ENCODE measurements around the gene AKAP6. TPM values are rescaled to one million over a fixed set of nuclear protein-coding genes. Genes with fewer than 3 reads are reported as not detected.

Gene AKAP6
- total RNA-seq, 1 experiment from 2014 or later = 1.1 TPM

DNA sequence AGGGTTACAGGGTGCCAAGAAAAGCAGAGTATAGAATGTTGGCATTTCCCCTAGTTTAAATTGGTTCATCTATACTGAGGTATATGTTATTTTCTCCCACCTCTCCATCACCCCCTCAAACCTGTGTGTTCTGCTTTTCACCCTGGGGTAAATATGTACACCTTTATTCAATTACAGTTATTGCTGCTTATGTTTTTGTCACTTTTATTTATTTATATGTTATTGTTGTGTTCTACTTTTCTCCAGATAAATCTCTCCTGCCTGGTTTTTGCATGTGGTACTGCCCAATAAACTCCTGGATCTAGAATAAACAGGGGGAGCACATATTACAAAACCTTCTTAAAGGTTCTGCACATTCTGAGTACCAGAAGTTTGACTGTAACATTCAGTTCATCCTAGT lies 487.5 kb downstream of the AKAP6 start:
- Histone ChIP-seq H3K14ac (ENCODE audit: insufficient read depth, low read length) (no peak overlapping the region), H3K79me2 (ENCODE audit: insufficient read depth, low read length) (no peaks in the 10 kb centered on the region), H3K9ac (ENCODE audit: extremely low read depth, insufficient read length, low read length) (no peak overlapping the region), H2BK5ac (ENCODE audit: insufficient read length, low read length) (no peak overlapping the region), H3K23me2 (ENCODE audit: insufficient read length, low read depth, low read length, poor library complexity, severe bottlenecking) (no peaks in the 10 kb centered on the region), H3K23ac (ENCODE audit: insufficient read length, low read depth, low read length) (no peak overlapping the region), H4K5ac (ENCODE audit: insufficient read length, low read depth, low read length) (no peak overlapping the region), H3K9me3 (ENCODE audit: control insufficient read depth, low read depth, low read length) (no peaks in the 10 kb centered on the region), H4K8ac (replicated peaks; ENCODE audit: insufficient read length, low read depth, low read length) (no peak overlapping the region), H3T11ph (ENCODE audit: low read length) (no peak overlapping the region), H2BK12ac (ENCODE audit: insufficient read length, low read depth, low read length) (no peak overlapping the region), H2AK5ac (ENCODE audit: insufficient read length, low read length) (no peak overlapping the region), H3K4ac (ENCODE audit: low read depth, low read length) (no peak overlapping the region), H2AFZ (ENCODE audit: low read length) (no peak overlapping the region), H3K18ac (ENCODE audit: insufficient read length, low read depth, low read length) (no peak overlapping the region), H3K27me3 (ENCODE audit: insufficient read depth, low read length) (no peaks in the 10 kb centered on the region), H3K4me1 (ENCODE audit: insufficient read depth, low read length) (peaks cover 10% of the 10 kb centered on the region; the same call in 1 of the 2 replicates), H3K4me2 (ENCODE audit: insufficient read depth, insufficient read length, low read length) (no peak overlapping the region), H2BK120ac (ENCODE audit: low read depth, low read length, poor library complexity, severe bottlenecking) (no peak overlapping the region), H3K56ac (ENCODE audit: insufficient read length, low read depth, low read length) (no peak overlapping the region), H2BK15ac (ENCODE audit: low read depth, low read length) (no peak overlapping the region), H4K91ac (ENCODE audit: insufficient read length, low read depth, low read length) (no peak overlapping the region), H4K20me1 (ENCODE audit: control insufficient read depth, insufficient read depth, insufficient read length) (no peaks in the 10 kb centered on the region), H3K79me1 (ENCODE audit: insufficient read depth, low read depth, low read length, poor library complexity, severe bottlenecking) (no peaks in the 10 kb centered on the region), H3K27ac (ENCODE audit: insufficient read length, low read depth, low read length) (no peak overlapping the region), H2BK20ac (ENCODE audit: low read depth, low read length, poor library complexity, severe bottlenecking) (no peak overlapping the region)
- no peak overlapping the region for H3K27ac Mint-ChIP-seq
- TF ChIP-seq, protein P1, sequence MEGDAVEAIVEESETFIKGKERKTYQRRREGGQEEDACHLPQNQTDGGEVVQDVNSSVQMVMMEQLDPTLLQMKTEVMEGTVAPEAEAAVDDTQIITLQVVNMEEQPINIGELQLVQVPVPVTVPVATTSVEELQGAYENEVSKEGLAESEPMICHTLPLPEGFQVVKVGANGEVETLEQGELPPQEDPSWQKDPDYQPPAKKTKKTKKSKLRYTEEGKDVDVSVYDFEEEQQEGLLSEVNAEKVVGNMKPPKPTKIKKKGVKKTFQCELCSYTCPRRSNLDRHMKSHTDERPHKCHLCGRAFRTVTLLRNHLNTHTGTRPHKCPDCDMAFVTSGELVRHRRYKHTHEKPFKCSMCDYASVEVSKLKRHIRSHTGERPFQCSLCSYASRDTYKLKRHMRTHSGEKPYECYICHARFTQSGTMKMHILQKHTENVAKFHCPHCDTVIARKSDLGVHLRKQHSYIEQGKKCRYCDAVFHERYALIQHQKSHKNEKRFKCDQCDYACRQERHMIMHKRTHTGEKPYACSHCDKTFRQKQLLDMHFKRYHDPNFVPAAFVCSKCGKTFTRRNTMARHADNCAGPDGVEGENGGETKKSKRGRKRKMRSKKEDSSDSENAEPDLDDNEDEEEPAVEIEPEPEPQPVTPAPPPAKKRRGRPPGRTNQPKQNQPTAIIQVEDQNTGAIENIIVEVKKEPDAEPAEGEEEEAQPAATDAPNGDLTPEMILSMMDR (conservative IDR thresholded peaks at IDR 0.05) = no peak
- H3K9me3 Mint-ChIP-seq = no peaks in the 10 kb centered on the region
- no peak overlapping the region for H3K4me3 Mint-ChIP-seq
- H3K36me3 Mint-ChIP-seq (ENCODE audit: insufficient read depth in 1 of 3, low read depth in 3 of 3) = no peaks in the 10 kb centered on the region
- H3K27me3 Mint-ChIP-seq (ENCODE audit: low read depth) = no peaks in the 10 kb centered on the region
- peaks cover 30 to 33% of the 10 kb centered on the region in 2 experiments for H3K4me1 Mint-ChIP-seq
- DNase-seq = no peak

All from H9 (cell line).